ENCODE data around the gene LRP5. TPM values are rescaled to one million over a fixed set of nuclear protein-coding genes. Genes with fewer than 3 reads are reported as not detected.

The LRP5 gene
- total RNA-seq, 1 donor from 2014 or later: 65.0 TPM

GRCh38 chr11:68498321-68498720, 185.9 kb downstream of the LRP5 start:
- Mint-ChIP-seq H3K27ac (no peak overlapping the region), H3K27me3 (no peaks in the 10 kb centered on the region), H3K9me3 (no peaks in the 10 kb centered on the region), H3K4me1 (ENCODE audit: unreplicated experiment) (peaks cover 40% of the 10 kb centered on the region), H3K4me3 (no peak overlapping the region), H3K36me3 (peaks cover 5% of the 10 kb centered on the region)
- no peak for TF ChIP-seq CTCF (conservative IDR thresholded peaks at IDR 0.05)
- DNase-seq (ENCODE audit: extremely low spot score, unreplicated experiment): no peak

Other genes with a start within 250 kb of the LRP5 start
- 32.2 and 46.7 TPM in 2 replicates for gene CHKA, start 191.2 kb upstream of the LRP5 start, total RNA-seq (ENCODE audit: low replicate concordance)
- 48.5 and 54.4 TPM in 2 replicates for gene KMT5B, start 99.3 kb upstream of the LRP5 start, total RNA-seq (ENCODE audit: low replicate concordance)
- 45.4 and 46.4 TPM in 2 replicates for gene C11orf24, start 40.6 kb upstream of the LRP5 start, total RNA-seq (ENCODE audit: low replicate concordance)
- gene PPP6R3, start 148.2 kb downstream of the LRP5 start, total RNA-seq (ENCODE audit: low replicate concordance): 102 and 104 TPM in 2 replicates

Data from type B pancreatic cell (in vitro differentiated cells).